PC-9 (cell line): ENCODE measurements around the gene RALGPS2. TPM values are rescaled to one million over a fixed set of nuclear protein-coding genes. Genes with fewer than 3 reads are reported as not detected.

ENCODE experiments used
- BruUV-seq: library from RNA; stranded (reverse); fragments of 400-500 nt; replicated peaks from 2 replicates; lab custom pipeline; 2021; lab: Mats Ljungman, UMichigan
- CTCF ChIA-PET: fragments of 300-600 bp; sonication (Branson Sonifier 250); formaldehyde crosslinking; loops from one replicate; lab custom pipeline; 2022; ENCODE audit warnings: antibody characterized with exemption; lab: Charles Lee
- POLR2A ChIA-PET: fragments of 300-600 bp; sonication (Branson Sonifier 250); formaldehyde crosslinking; loops from one replicate; lab custom pipeline; 2022; ENCODE audit warnings: antibody characterized with exemption; ENCODE audit not compliant: unreplicated experiment; lab: Charles Lee
- DNase-seq, 2 experiments: peaks; one replicate each; pipeline versions ENCODE4 v3.0.0 to v3.0.0-alpha.2; 2015 to 2022; ENCODE audit warnings: mixed read lengths in 1 of 2
- H2AFZ ChIP-seq: fragments of 200-600 bp; sonication (generic); 2 replicates; pipeline ENCODE4 v1.8.1; 2017; ENCODE audit warnings: antibody characterized with exemption
- H3F3A ChIP-seq: fragments of 200-600 bp; sonication (generic); 2 replicates; pipeline ENCODE4 v1.8.1; 2017; ENCODE audit warnings: antibody characterized with exemption, mild to moderate bottlenecking, low read depth; ENCODE audit not compliant: insufficient read depth
- H3K27ac ChIP-seq: fragments of 200-600 bp; sonication (generic); 2 replicates; pipeline ENCODE4 v1.6.1; 2016; ENCODE audit warnings: mixed run types
- H3K27me3 ChIP-seq: fragments of 200-600 bp; sonication (generic); 2 replicates; pipeline ENCODE4 v1.6.1; 2016; ENCODE audit warnings: low read depth, mixed run types; ENCODE audit not compliant: insufficient read depth
- H3K36me3 ChIP-seq: fragments of 200-600 bp; sonication (generic); 2 replicates; pipeline ENCODE4 v1.6.1; 2016; ENCODE audit warnings: low read depth, mixed run types
- H3K4me1 ChIP-seq: fragments of 200-600 bp; sonication (generic); replicated peaks from 2 replicates; pipeline ENCODE4 v1.6.1; 2016; ENCODE audit warnings: mixed run types; ENCODE audit not compliant: insufficient read depth
- H3K4me2 ChIP-seq: fragments of 200-600 bp; sonication (generic); 2 replicates; pipeline ENCODE4 v1.6.1; 2017; ENCODE audit warnings: mixed run types
- H3K4me3 ChIP-seq: fragments of 200-600 bp; sonication (generic); 2 replicates; pipeline ENCODE4 v1.6.1; 2016; ENCODE audit warnings: mixed run types
- H3K79me2 ChIP-seq: fragments of 200-600 bp; sonication (generic); 2 replicates; pipeline ENCODE4 v1.6.1; 2017; ENCODE audit warnings: low read depth, mixed run types
- H3K9me2 ChIP-seq: fragments of 200-600 bp; sonication (generic); 2 replicates; pipeline ENCODE4 v1.8.1; 2017; ENCODE audit warnings: mild to moderate bottlenecking; ENCODE audit not compliant: insufficient read depth
- H3K9me3 ChIP-seq: fragments of 200-600 bp; sonication (generic); 2 replicates; pipeline ENCODE4 v1.8.1; 2016; ENCODE audit warnings: low read depth; ENCODE audit not compliant: insufficient read depth
- H4K20me1 ChIP-seq: fragments of 200-600 bp; sonication (generic); 2 replicates; pipeline ENCODE4 v1.8.1; 2017; ENCODE audit not compliant: insufficient read depth
- CTCF ChIP-seq: fragments of 200-600 bp; sonication (generic); conservative IDR thresholded peaks from 2 replicates; pipeline ENCODE4 v1.6.1; 2017; ENCODE audit warnings: mixed run types, antibody characterized with exemption, mild to moderate bottlenecking, moderate library complexity
- EZH2 ChIP-seq: fragments of 200-600 bp; sonication (generic); IDR thresholded peaks from 2 replicates; pipeline ENCODE4 v1.8.0; 2017; ENCODE audit warnings: antibody characterized with exemption, low read depth
- intact Hi-C: fragments of 100-400 bp; cut with micrococcal nuclease; formaldehyde crosslinking; loops from one replicate; pipeline ENCODE4 v1.10.0; 2022; ENCODE audit not compliant: unreplicated experiment
- total RNA-seq: library from RNA; stranded (reverse); gene quantifications from 2 replicates; pipeline ENCODE4 v1.2.3, GENCODE V29; 2021

The RALGPS2 gene
- total RNA-seq, 1 experiment from 2014 or later, result 62.4 TPM

GRCh38 chr1:178808529-178808928, 83.5 kb downstream of the RALGPS2 start:
- TF ChIP-seq EZH2, result no peak
- TF ChIP-seq CTCF, result no peak
- H3F3A ChIP-seq, result no peaks in the 10 kb centered on the region
- H3K4me3 ChIP-seq, result no peak overlapping the region
- 0 out of 2 replicates have a peak, but pooled peaks cover 7% of the 10 kb centered on the region for H3K36me3 ChIP-seq
- H3K4me2 ChIP-seq, result no peak overlapping the region
- H3K27ac ChIP-seq, result no peak overlapping the region
- POLR2A ChIA-PET, result no interaction called here
- no TSS peak for BruUV-seq
- no peak overlapping the region for H2AFZ ChIP-seq
- intact Hi-C loops, result no loop called here
- no peaks in the 10 kb centered on the region for H3K79me2 ChIP-seq
- H4K20me1 ChIP-seq, result no peaks in the 10 kb centered on the region; the same call in 1 of the 2 replicates
- no peak for DNase-seq
- no peaks in the 10 kb centered on the region for H3K9me3 ChIP-seq
- CTCF ChIA-PET, result no interaction called here
- no peaks in the 10 kb centered on the region for H3K9me2 ChIP-seq
- H3K4me1 ChIP-seq, result no peaks in the 10 kb centered on the region
- no peaks in the 10 kb centered on the region for H3K27me3 ChIP-seq

GRCh38 chr1:178810585-178810984, 85.5 kb downstream of the RALGPS2 start:
- no peaks in the 10 kb centered on the region for H3K27me3 ChIP-seq
- no peaks in the 10 kb centered on the region for H3F3A ChIP-seq
- BruUV-seq, result no TSS peak

GRCh38 chr1:178818416-178818815, 93.4 kb downstream of the RALGPS2 start:
- intact Hi-C loops, result no loop called here
- no peaks in the 10 kb centered on the region for H3F3A ChIP-seq
- no TSS peak for BruUV-seq
- no peak overlapping the region for H3K4me2 ChIP-seq
- H3K4me1 ChIP-seq, result no peaks in the 10 kb centered on the region
- no peaks in the 10 kb centered on the region for H3K9me3 ChIP-seq
- no peak overlapping the region for H2AFZ ChIP-seq
- H3K36me3 ChIP-seq, result peaks cover 3% of the 10 kb centered on the region; the same call in 1 of the 2 replicates
- no peak overlapping the region for H3K27ac ChIP-seq
- CTCF ChIA-PET, result interaction anchor here (0.6 kb wide), 1 partner anchor 240 kb away, joined by 4 read pairs; no protein-coding TSS in a partner anchor
- no peak for TF ChIP-seq CTCF
- no peak for TF ChIP-seq EZH2
- POLR2A ChIA-PET, result interaction anchor here (0.6 kb wide), 1 partner anchor 62 kb away, joined by 6 read pairs; no protein-coding TSS in a partner anchor
- DNase-seq, result no peak
- no peak overlapping the region for H3K4me3 ChIP-seq
- H4K20me1 ChIP-seq, result no peaks in the 10 kb centered on the region
- no peaks in the 10 kb centered on the region for H3K79me2 ChIP-seq
- no peaks in the 10 kb centered on the region for H3K27me3 ChIP-seq
- no peaks in the 10 kb centered on the region for H3K9me2 ChIP-seq

More at GRCh38 chr1:178810585-178810984, 85.5 kb downstream of the RALGPS2 start:
- Histone ChIP-seq H3K4me2 (no peak overlapping the region), H3K79me2 (no peaks in the 10 kb centered on the region), H3K9me3 (no peaks in the 10 kb centered on the region), H2AFZ (no peak overlapping the region), H3K9me2 (no peaks in the 10 kb centered on the region), H3K27ac (no peak overlapping the region), H3K4me1 (no peaks in the 10 kb centered on the region), H3K36me3 (0 out of 2 replicates have a peak, but pooled peaks cover 7% of the 10 kb centered on the region), H3K4me3 (no peak overlapping the region), H4K20me1 (no peaks in the 10 kb centered on the region)
- intact Hi-C loops, result no loop called here
- no peak for DNase-seq
- CTCF ChIA-PET, result no interaction called here
- TF ChIP-seq EZH2, result no peak
- no peak for TF ChIP-seq CTCF
- POLR2A ChIA-PET, result no interaction called here
